Measurements from ENCODE around the gene RFX3.
"Not testable (repeated sequence)": the region's sequence is repeated elsewhere in the genome, so short reads cannot be mapped to it uniquely, and the experiment has no call there.

DNA sequence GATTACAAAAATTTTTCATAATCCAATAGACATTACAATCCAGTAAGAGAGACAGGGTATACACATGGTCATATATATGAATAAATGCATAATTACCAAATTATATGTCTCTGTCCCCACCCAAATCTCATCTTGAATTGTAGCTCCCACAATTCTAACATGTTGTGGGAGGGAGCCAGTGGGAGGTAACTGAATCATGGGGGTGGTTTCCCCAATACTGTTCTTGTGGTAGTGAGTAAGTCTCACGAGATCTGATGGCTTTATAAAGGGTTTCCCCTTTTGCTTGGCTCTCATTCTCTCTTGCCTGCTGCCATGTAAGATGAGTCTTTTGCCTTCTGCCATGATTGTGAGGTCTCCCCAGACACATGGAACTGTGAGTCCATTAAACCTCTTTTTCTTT, 221.4 kb downstream of the RFX3 start:
- not testable (repeated sequence) for TF ChIP-seq POLR2AphosphoS5 (IDR thresholded peaks at IDR 0.05; ENCODE audit: low read depth, low read length); CTCF (IDR thresholded peaks at IDR 0.05)

Data from Panc1 (cell line).